GM04503 (cell line): ENCODE data around the gene IL18.
"Not testable (repeated sequence)": the region's sequence is repeated elsewhere in the genome, so short reads cannot be mapped to it uniquely, and the experiment has no call there.

Source experiments
- DNase-seq: peaks from one replicate; pipeline ENCODE4 v3.0.0-alpha.2; 2012; ENCODE audit warnings: low read depth

Gene IL18

GRCh38 chr11:112172362-112172994 is 8.6 kb upstream of the IL18 start:
- DNase-seq, result no peak

- no peak for DNase-seq
Measured at GRCh38 chr11:112167145-112167544, 3.3 kb upstream of the IL18 start, which contains the start of gene TEX12. TEX12 (plus strand) TSS chr11:112167372; CDS start chr11:112169269, 1,897 bp downstream.

- DNase-seq, result no peak
Measured at GRCh38 chr11:112166562-112166961, 2.7 kb upstream of the IL18 start.

GRCh38 chr11:112165049-112165448 is 1.2 kb upstream of the IL18 start:
- no peak for DNase-seq

- no peak for DNase-seq
Measured at GRCh38 chr11:112162761-112163546, 940 bp downstream of the IL18 start.

- not testable (repeated sequence) for DNase-seq
Measured at GRCh38 chr11:112162200-112162599, 1.7 kb downstream of the IL18 start.

- no peak for DNase-seq
Measured at GRCh38 chr11:112161012-112161411, 2.9 kb downstream of the IL18 start.

- DNase-seq, result no peak
Measured at GRCh38 chr11:112160091-112160848, 3.6 kb downstream of the IL18 start.

- no peak for DNase-seq
Measured at GRCh38 chr11:112159098-112160065, 4.5 kb downstream of the IL18 start.

GRCh38 chr11:112156956-112157766 is 6.7 kb downstream of the IL18 start:
- DNase-seq, result peak; percentile 98

GRCh38 chr11:112156153-112156955 is 7.5 kb downstream of the IL18 start:
- no peak for DNase-seq

GRCh38 chr11:112150517-112150916 is 13.4 kb downstream of the IL18 start:
- no peak for DNase-seq

- DNase-seq, result no peak
Measured at GRCh38 chr11:112143597-112143996, 20.3 kb downstream of the IL18 start.

GRCh38 chr11:112134473-112134872 is 29.4 kb downstream of the IL18 start:
- DNase-seq, result no peak

- no peak for DNase-seq
Measured at GRCh38 chr11:112132737-112133136, 31.2 kb downstream of the IL18 start.

GRCh38 chr11:112129656-112130055 is 34.2 kb downstream of the IL18 start:
- no peak for DNase-seq

- DNase-seq, result peak; percentile 51
Measured at GRCh38 chr11:112128483-112129121, 35.3 kb downstream of the IL18 start.

GRCh38 chr11:112127056-112127455 is 36.8 kb downstream of the IL18 start:
- no peak for DNase-seq

GRCh38 chr11:112123129-112123528 is 40.8 kb downstream of the IL18 start:
- DNase-seq, result no peak
